ENCODE data around the gene ALPL.

Gene ALPL

DNA sequence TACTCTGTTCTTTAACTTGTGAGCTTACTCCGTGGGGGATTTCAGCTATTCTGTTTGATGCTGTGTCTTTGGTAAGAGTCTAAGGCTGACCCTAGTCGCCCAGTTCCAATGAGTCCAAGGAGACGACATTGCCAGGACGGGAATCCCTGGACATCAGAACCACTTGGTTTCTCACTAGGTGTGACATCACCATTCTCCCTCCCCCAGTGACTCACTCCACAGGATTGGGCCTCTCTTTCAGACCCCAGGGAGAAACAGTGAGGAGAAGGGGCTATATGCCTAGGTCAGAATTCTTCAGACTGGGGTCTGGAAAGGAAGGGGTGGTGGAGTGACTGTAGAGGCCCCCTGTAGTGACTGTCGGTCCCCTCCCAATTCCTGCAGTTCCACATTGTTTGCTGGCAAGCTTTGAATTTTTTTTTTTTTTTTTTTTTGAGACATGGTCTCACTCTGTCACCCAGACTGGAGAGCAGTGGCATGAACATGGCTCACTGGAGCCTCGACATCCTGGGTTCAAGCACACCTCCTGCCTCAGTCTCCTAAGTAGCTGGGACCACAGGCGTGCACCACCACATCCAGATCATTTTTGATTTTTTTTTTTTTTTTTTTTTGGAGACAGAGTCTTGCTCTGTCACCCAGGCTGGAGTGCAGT is 21.3 kb downstream of the ALPL start:
- TF ChIP-seq FOXP2 (optimal IDR thresholded peaks at IDR 0.05; ENCODE audit: borderline replicate concordance, extremely low read depth, extremely low read length, insufficient read depth) (no peak), REST (IDR thresholded peaks at IDR 0.05; ENCODE audit: insufficient read depth in 1 of 2, low read depth in 2 of 2, low read length in 2 of 2) (no peak), POLR2AphosphoS5 (IDR thresholded peaks at IDR 0.05; ENCODE audit: low read depth, low read length) (no peak), TAF1 (IDR thresholded peaks at IDR 0.05; ENCODE audit: borderline replicate concordance, insufficient read depth, low read length) (no peak), SIN3A (IDR thresholded peaks at IDR 0.05; ENCODE audit: borderline replicate concordance, insufficient read depth, low read length) (no peak)

DNA sequence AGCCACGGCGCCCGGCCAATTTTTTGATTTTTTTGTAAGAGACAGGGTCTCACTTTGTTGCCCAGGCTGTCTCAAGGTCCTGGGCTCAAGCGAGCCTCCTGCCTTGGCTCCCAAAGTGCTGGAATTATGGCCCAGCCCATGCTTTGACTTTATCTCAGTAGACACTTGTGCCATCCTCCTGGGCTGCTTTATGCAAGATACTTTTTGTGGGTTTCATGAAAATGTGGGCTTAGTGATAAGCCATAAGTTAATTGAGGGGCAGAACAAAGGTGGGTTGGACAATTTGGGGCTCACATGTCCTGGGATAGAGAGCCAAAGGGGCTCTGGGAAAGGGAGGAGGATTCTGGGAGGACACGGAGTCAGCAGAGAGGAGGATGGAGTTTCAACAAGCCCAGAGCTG is 22.0 kb downstream of the ALPL start:
- no peak for TF ChIP-seq POLR2AphosphoS5 (IDR thresholded peaks at IDR 0.05; ENCODE audit: low read depth, low read length)
- TF ChIP-seq FOXP2 (optimal IDR thresholded peaks at IDR 0.05; ENCODE audit: borderline replicate concordance, extremely low read depth, extremely low read length, insufficient read depth): no peak
- TF ChIP-seq TAF1 (IDR thresholded peaks at IDR 0.05; ENCODE audit: borderline replicate concordance, insufficient read depth, low read length): no peak
- no peak for TF ChIP-seq SIN3A (IDR thresholded peaks at IDR 0.05; ENCODE audit: borderline replicate concordance, insufficient read depth, low read length)
- TF ChIP-seq REST (IDR thresholded peaks at IDR 0.05; ENCODE audit: insufficient read depth in 1 of 2, low read depth in 2 of 2, low read length in 2 of 2): no peak

DNA sequence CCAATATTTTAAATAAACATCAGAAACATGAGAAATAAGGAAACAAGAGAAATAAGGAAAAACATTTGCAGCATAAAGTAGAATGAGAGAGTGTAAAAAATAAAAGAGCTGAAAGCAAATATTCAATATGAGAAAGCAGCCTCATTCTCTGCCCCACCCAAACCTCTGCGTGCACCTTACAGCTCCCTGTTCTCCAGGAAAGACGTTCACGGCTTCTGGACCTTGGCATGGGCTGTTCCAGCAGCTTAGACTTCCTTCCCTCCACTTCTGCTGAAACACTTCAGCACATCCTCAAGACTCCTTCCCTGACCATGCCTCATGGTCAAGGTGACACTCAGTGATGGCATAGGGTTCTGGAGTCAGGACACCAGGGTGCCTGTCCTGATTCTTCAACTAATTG is 23.3 kb downstream of the ALPL start:
- TF ChIP-seq TAF1 (IDR thresholded peaks at IDR 0.05; ENCODE audit: borderline replicate concordance, insufficient read depth, low read length): no peak
- no peak for TF ChIP-seq REST (IDR thresholded peaks at IDR 0.05; ENCODE audit: insufficient read depth in 1 of 2, low read depth in 2 of 2, low read length in 2 of 2)
- TF ChIP-seq FOXP2 (optimal IDR thresholded peaks at IDR 0.05; ENCODE audit: borderline replicate concordance, extremely low read depth, extremely low read length, insufficient read depth): no peak
- TF ChIP-seq SIN3A (IDR thresholded peaks at IDR 0.05; ENCODE audit: borderline replicate concordance, insufficient read depth, low read length): no peak
- TF ChIP-seq POLR2AphosphoS5 (IDR thresholded peaks at IDR 0.05; ENCODE audit: low read depth, low read length): no peak

GRCh38 chr1:21532992-21533534 is 23.8 kb downstream of the ALPL start:
- TF ChIP-seq POLR2AphosphoS5 (IDR thresholded peaks at IDR 0.05; ENCODE audit: low read depth, low read length): no peak
- TF ChIP-seq FOXP2 (optimal IDR thresholded peaks at IDR 0.05; ENCODE audit: borderline replicate concordance, extremely low read depth, extremely low read length, insufficient read depth): no peak
- no peak for TF ChIP-seq SIN3A (IDR thresholded peaks at IDR 0.05; ENCODE audit: borderline replicate concordance, insufficient read depth, low read length)
- no peak for TF ChIP-seq REST (IDR thresholded peaks at IDR 0.05; ENCODE audit: insufficient read depth in 1 of 2, low read depth in 2 of 2, low read length in 2 of 2)
- TF ChIP-seq TAF1 (IDR thresholded peaks at IDR 0.05; ENCODE audit: borderline replicate concordance, insufficient read depth, low read length): no peak
